ENCODE results near the gene TMSB4X.
A peak's percentile ranks its signal among the peaks of the same experiment; 100 is the strongest.
"Not testable (repeated sequence)": the region's sequence is repeated elsewhere in the genome, so short reads cannot be mapped to it uniquely, and the experiment has no call there.

Gene TMSB4X

DNA sequence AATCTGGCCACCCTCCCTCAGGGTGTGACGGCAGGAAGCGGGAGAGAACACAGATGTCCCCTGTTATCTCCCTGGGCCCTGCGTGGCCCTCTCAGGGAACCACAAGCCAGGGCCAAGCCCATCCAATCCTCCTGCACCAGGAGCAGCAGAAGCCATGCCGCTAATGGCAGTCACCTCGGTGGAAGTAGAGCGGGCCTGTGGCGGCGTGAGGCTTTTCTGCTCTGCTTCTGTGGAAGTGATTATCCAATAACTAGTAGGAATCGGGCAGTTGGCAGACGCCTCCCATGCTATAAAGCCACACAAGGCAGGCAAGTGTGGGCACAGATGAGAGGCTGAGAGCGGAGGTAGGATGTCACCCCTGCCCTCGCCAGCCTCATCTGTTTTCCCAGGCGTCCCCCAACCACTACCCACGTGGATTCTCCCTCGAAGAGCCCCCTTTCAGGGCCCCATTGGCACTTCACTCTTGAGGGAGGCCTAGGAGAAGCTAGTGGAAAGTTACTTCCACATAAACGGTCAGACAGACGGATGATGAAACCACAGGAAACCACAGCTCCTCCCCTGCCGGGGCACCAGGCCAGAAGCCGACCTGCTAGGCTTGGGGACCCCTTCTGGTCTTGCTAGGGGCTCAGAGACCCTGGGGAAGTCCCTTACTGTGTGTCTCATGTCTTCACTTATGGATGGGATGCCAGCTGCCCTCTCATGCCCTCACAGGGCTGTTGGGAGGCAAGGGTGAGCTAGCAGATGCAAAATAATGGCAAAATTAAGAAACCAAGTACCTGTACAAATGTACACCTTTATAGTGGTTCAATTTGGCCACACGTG lies 18.8 kb upstream of the TMSB4X start:
- DNase-seq = no peak

DNA sequence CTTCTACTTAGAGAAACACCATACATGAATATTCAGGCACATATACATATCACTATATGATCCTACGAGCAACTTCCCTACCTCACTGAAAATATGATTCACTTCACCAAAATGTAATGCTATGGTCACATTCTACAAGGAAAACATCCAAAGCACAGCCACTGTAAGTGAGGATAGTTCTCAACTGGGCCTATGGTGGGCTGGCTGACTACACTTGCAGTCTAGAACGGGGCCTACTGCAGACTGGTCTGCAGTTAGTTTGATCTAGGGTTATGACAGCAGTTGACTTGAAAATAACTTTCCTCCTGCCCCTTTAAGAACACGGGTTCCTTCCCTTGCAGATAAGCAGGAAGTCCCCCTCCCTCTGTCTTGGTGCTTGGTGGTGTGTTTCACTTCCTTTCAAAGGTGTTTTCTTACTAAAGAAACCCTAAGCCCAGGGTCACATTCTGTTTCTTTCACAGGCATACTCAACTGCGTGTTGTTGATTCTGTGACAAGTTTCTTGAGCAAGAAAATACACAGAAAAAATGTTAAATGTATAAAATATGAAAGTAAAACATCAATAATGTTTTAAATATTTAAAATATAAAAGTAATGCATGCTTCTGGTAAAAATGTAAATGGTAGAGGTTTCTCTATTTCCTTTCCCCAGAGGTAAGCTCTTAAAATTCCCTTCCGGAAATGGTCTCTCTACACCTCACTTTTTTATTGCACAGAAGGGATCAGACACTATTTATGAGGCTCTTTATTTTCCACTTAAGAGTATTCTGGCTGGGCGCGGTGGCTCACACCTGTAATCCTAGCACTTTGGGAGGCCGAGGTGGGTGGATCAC lies 18.0 kb upstream of the TMSB4X start:
- no peak for DNase-seq

DNA sequence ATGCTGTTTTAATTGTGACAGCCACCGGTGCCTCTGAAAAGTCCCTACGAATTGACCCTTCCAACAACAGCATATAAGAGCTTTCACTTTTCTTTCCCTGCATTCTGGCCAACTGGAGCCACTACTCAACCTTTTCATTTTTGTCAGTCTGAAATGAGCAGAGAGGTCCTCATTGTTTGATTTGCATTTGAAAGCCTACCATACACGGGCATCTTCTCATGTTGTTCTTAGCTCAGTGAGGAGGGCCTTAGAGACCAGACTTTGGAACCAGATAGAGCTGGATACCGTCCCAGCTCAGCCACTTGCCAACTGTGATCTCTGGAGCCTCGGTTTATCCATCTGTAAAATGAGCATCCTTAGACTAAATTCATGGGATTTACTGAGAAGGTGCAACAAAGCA lies 16.9 kb upstream of the TMSB4X start:
- no peak for DNase-seq

DNA sequence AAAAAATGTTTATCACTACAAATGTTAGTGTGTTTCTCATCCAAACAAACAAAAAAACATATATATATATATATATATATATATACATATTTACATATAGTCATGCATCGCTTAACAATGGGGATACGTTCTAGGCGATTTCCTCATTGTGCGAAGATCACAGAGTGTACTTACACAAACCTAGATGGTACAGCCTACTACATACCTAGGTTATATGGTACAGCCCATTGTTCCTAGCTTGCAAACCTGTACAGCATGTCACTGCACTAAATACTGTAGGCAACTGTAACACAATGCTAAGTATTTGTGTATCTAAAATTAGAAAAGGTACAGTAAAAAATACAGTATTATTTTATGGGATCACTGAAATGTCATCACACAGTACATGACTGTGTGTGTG lies 16.4 kb upstream of the TMSB4X start:
- no peak for DNase-seq

DNA sequence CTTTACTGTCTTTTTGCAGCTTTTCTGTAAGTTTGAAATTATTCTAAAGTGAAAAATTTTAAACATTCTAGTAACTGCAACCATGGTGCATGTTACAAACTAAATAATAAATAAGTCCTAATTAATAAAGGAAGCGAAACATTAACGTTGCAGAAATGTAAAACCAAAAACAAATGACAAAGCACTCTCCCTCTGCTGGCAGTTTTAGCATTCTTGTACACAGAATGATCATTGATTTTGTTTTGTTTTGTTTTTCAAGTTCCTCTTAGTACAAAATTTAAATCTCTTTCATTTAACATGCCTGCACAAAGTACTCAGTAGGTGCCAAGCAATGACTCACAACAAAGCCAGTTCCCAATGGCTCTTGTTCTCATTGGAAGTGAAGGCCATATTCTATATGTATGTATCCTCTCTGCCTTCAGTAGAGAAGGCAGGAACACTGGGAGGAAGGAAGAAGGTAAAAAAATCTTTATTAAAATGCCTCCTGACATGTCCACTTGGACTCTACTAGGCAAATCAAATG lies 13.7 kb upstream of the TMSB4X start:
- no peak for DNase-seq

DNA sequence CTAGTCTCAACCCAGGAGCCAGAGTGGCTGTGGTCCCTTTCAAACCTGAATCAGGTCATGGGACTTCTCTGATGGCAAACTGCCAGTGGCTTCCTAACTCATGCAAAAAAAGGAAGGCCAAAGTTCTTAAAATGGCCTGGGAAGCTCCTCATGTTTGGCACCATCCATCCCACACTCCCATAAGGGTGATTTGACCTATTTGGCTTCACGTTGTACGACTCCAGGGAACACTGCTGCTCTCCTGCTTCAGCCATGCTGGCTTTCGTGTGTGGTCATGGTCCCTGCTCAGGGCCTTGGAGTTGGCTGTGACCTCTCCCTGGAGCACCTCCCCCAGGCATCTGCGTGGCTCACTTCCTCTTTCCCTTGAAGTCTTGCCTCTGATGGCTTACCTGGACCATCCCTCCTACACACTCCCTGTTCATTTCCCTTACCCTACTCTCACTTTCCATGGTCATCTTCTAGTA lies 12.8 kb upstream of the TMSB4X start:
- DNase-seq = no peak

DNA sequence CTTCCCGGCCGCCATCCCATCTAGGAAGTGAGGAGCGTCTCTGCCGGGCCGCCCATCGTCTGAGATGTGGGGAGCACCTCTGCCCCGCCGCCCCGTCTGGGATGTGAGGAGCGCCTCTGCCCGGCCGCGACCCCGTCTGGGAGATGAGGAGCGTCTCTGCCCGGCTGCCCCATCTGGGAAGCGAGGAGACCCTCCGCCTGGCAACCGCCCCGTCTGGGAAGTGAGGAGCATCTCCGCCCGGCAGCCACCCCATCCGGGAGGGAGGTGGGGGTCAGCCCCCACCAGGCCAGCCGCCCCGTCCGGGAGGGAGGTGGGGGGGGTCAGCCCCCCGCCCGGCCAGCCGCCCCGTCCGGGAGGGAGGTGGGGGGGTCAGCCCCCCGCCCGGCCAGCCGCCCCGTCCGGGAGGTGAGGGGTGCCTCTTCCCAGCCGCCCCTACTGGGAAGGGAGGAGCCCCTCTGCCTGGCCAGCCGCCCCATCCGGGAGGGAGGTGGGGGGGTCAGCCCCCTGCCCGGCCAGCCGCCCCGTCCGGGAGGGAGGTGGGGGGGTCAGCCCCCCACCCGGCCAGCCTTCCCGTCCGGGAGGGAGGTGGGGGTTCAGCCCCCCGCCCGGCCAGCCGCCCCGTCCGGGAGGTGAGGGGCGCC lies 11.6 kb upstream of the TMSB4X start:
- DNase-seq = not testable (repeated sequence)

DNA sequence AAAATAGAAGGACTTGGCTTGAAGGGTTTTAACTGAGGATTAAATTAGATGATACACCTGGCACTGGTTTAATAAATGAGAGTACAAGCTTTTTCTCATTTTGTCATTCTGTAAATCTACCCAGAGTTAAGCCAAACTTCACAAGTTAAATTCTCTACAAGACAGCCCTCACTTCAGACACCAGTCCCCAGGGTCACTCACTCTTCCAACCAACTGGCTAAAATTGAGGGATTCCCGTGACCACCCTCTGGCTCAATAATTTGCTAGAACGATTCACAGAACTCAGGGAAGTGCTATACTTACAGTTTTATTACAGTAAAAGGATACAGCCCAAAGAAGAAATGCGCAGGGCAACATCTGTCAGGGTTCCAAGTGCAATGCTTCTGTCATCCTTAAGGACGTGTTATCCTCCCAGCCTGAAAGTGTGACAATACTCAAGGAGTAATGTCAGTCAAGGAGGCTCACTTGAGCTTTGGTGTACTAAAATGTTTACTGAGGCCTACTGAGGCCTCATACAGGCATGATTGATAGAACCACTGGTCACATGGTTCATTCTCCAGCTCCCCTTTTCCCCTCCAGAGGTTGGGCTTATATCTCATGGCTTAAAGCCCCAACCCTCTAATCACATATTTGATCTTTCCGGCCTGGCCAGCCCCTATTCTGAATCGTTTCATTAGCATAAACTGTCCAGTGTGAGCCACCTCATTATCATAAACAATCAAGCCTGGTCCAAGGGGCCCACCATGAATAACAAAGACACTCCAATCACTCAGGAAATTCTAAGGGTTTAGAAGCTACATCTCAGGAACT lies 9.6 kb upstream of the TMSB4X start:
- DNase-seq = no peak

DNA sequence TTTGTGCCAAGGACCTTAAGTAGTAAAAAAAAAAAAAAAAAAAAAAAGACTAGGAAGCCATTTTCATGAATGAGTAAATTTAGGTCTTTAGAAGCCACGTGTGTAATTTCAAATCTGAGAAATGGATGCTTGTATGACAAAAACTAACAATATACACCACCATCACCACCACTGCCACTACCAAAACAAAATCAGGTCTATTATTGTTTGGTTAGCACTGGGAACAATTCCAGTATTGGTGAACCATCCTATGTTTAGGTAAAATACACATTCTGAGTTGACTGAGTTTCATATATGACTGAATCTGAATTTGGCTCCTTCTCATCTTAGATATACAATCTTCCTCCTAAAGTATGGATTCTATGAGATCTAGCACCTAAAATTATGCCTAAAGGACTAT lies 8.8 kb upstream of the TMSB4X start:
- DNase-seq = no peak

DNA sequence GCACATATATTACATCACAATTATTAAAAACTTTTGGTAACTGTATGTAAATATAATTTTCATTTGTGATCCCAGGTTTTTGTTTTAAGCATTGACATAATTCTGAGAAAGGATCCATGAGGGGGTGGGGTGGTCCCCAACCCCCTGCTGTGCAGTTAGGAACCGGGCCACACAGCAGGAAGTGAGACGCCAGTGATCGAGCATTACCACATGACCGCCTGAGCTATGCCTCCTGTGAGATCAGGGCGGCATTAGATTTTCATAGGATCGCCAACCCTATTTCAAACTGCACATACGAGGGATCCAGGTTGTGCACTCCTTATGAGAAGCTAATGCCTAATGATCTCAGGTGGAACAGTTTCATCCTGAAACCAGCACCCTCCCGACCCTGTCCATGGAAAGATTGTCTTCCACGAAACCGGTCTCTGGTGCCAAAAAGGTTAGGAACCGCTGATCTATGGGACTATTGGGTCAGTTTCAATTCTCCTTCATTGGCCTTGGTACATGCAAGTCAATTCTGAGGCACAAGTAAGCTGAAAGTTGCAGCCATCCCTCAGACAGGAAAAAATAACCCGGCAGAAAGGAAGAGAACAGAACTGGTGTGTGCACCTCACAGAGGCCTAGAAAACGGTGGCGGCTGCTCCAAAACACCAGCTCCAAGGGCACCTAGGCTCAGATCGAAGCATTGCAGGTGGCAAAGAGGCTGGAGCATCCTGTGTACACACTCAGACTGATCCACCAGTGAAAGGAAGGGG lies 7.0 kb upstream of the TMSB4X start:
- no peak for DNase-seq

DNA sequence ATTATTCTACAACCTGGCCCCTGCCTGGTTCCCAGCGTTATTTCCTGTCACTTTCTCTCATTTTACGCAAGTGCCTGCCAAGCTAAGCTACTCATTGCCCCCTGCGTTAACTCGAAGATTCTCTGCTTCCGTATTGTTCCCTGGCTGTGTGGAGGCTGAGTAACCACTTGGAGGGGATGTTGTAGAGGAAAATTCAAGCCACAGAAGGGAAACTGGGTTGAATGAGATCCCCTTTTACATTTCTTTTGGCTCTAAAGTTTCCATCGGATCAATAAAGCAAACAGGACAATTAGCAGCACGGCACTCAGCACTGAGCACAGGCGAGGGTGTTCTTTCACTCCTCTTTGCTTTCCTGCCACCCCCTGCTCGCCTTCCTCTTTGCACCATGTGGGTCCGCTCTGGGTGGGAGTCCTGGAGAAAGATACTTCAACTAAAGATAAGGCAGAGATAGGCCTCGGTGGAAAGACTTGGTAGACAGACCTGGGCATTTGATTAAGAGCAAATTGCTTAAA lies 4.2 kb upstream of the TMSB4X start:
- DNase-seq = peak in 1 of 2 experiments; percentile 21

DNA sequence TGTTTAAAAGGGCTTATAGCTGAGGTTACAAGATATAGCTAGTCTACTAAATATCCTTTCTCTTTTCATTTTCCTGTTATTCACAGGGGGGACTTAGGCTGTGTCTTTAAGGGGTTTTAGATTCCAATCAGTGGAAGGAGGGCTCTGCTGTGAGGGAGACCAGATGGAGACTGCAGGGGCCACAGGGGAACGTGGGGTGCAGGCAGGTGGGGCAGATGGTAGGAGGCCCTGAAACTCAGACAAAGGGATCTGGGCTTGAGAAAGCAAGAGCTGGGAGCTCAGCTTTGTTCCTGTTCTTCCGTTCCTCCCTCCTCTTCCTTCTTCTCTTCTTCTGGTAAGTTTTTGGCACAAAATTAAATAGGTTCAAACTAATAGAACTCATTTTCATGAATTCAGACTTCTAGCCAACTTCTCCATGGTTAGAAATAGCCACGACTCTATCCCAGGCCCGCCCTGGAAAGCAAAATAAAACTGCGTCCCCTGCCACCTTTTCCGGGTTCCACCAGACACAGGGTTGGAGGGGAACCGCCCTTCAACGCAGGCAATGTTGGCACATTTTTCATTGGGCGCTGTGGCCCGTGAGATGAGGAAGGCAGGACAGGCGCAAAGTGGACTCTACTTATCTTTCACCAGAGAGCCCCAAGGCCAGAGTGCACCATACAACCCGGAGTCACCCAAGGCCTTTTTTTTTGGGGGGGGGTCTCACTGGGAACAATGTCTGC lies 3.5 kb upstream of the TMSB4X start:
- DNase-seq = no peak

DNA sequence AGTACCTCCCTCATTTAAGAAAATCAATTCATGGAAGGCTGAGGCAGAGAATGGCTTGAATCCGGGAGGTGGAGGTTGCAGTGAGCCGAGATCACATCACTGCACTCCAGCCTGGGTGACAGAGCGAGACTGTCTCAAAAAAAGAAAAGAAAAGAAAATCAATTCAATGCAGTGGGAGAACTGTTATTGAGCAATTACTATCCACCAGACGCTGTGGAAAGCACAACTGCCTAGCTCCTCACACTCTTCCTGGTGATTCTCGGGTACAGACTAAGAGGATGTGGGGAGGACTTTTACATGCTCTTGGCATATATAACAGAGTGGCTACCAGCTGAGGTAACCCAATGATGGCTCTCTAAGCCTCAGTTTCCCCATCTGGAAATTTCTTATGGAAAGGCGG lies 2.7 kb upstream of the TMSB4X start:
- no peak for DNase-seq

DNA sequence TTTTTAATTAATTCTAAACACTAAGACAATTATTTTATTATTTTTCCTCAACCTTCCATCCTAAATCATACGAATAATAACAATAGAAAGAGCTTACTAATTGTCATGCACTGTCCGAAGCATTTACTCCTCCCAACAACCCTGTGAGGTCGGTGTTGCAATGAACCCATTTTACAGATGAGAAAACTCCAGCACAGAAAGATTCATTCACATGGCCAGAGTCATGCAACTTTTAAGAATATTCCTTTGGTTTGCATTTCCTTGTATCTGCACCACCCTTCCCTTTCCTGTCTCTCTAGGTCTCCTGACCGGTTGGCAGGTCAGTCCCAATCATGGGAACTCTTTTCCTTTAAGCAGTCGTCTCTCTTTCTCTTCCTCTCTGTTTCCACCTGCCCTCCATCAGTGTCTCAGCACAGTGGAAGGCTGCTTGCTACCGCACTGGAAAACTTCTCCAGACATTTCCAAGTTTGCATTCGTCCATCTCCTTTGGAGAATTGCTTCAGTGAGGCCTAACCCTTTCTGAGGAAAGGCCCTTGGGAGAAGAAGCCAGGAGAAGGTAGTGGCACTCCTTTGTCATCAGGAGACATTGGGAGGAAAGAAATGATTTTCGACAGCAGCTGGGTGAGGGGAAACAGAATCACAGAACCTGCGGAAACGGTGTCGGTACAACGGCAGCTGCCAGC lies 1.9 kb upstream of the TMSB4X start:
- no peak for DNase-seq

DNA sequence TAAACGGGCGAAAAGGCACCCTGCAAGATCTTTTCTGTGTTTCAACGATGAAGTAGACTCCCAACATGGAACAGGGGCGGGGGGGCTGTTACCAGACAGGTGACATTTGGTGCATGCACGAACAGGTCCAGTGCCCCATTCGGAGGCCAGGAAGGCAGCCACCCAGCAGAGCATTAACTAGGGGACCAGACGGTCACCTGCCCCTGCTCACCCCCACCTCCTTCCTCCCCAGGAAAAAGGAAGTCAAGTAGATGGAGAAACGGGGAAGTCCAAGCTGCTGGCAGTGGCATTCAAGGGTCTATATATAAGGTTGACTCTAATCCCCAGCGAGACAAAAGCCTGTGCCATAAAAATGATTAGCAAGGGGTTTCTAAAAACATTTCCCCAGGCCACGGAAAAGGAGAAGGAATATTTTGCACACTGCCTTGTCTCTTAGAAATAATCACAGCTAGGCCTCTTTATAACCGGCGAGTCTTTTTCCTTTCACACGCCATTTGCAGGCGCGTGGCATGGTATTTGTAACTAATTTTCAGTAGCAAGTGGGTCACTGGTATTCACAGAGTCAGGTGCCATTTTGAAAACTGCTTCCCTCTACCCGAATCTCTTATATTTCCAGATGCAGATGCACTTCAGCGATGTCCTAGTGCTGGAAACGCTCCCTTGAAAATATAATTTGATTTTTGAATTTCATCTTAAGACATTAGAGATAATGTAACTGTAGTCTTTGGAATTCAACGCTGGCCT lies 1.2 kb upstream of the TMSB4X start:
- DNase-seq = no peak

DNA sequence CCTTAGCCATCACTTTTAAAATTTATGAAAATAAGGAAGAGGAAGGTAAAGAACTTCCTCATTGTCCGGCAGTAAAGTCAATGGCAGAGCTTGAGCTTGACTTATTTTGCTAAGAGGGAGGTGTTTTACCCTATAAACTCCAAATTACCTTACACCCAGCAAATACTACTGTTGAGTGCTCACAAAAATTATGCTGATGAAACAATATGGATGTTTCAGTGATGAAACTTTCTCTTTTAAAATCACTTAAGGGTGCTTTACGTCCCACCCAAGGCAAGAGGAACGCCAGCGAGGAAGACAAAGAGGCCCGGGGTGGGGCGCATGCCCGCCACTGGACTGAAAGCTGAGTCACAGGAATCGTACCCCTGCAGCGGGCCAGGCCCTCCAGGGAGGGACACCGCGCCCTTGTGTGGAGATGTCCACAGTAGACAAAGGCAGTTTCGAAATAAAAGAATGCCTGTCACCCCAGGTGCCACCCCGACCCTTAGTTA lies 560 bp upstream of the TMSB4X start:
- DNase-seq = no peak

DNA sequence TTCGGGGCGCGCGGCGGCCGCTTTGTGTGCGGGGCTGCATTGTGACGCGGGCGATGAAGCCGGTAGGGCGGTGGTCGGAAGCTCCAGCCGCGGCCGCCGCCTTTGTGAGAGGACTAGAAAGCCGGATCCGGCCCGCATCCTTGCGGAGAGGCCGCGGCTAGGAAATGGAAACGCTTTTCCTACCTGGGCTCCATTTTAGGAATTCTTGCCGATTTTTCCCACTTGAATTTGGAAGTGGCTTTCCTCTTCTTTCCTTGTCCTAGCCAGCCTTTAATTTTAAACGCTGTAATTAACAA lies 708 bp downstream of the TMSB4X start:
- DNase-seq = no peak

DNA sequence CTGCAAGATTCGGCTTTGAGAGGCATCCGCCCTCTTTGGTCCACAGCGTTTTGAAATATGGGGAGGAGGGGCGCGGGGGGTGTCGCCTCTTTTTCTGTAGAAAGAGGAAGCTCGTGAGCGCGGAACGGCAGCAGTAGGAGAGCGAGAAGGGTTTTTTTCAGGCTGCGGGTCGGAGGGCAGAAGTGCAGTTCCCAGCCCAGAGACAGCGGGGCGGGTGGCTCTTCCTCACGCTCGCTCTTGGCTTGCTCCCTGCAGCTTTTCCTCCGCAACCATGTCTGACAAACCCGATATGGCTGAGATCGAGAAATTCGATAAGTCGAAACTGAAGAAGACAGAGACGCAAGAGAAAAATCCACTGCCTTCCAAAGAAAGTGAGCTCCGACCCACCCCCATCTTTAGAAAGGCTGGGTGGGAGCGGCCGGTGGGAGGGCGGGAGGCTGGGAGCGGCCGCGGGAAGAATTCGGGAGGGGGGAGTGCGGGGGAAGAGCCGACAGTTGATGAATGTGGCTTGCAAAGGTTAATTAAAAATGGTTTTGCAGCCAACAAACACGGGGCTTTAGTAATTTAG lies 1.2 kb downstream of the TMSB4X start:
- peak; percentile 44 to 53 for DNase-seq

All from NCI-H2081 (cell line).